Cardiac septum (tissue), 1 donor: ENCODE measurements around the gene IGFBP1. TPM values are rescaled to one million over a fixed set of nuclear protein-coding genes. Genes with fewer than 3 reads are reported as not detected.

Experiments
- DNase-seq: peaks from one replicate; pipeline ENCODE4 v3.0.0-alpha.2; 2020; ENCODE audit warnings: low spot score
- intact Hi-C: fragments of 100-400 bp; cut with DNase I; formaldehyde crosslinking; loops from one replicate; pipeline ENCODE4 v1.14.0; 2022
- total RNA-seq: library from RNA; stranded (reverse); fragmentation: NEBNext Ultra II Directional; extraction: Animal tissue kit (Norgen Biotek cat#: 25700); gene quantifications from one replicate; pipeline ENCODE4 v1.2.1, GENCODE V29; 2021
- donor health status: DM: no; HTN: no; CAD: no.

The IGFBP1 gene
- total RNA-seq, 1 donor from 2014 or later = not detected

DNA sequence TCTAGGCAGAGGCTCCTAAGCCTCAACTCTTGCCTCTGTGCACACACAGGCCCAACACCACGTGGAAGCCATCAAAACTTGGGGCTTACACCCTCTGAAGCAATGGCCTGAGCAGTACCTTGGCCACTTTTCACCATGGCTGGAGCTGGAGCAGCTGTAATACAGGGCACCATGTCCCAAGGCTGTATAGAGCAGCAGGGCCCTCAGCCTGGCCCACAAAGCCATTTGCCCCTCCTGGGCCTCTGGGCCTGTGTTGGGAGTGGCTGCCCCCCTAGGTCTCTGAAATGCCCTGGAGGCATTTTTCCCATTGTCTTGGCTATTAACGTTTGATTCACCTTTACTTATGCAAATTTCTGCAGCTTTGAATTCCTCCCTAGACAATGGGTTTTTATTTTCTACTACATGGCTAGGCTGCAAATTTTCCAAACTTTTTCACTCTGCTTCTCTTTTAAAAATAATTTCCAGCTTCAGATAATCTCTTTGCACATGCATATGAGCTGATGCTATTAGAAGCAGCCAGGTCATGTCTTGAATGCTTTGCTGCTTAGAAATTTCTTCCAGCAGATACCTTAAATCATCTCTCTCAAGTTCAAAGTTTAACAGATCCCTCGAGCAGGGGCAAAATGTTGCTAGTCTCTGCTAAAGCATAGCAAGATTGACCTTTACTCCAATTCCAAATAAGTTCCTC lies 9.7 kb upstream of the IGFBP1 start:
- DNase-seq = no peak
- intact Hi-C loops = no loop called here

DNA sequence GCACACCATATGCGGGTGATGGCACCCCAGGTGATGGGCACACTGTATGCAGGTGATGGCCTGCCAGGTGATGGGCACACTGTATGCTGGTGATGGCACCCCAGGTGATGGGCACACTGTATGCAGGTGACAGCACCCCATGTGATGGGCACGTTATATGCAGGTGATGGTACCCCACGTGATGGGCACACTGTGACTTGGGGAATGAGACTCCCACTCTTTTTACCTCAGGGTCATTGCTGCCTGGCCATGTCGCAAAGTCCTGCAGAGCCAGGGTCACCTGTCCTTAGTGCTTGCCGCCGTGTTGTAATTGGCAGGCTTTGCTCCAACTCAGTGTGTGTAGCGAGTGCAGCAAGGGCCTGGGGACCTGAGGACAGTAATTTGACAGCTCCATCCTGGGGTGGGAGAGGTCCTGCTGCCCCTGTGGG lies 7.8 kb upstream of the IGFBP1 start:
- DNase-seq = peak; percentile 31
- intact Hi-C loops = no loop called here

DNA sequence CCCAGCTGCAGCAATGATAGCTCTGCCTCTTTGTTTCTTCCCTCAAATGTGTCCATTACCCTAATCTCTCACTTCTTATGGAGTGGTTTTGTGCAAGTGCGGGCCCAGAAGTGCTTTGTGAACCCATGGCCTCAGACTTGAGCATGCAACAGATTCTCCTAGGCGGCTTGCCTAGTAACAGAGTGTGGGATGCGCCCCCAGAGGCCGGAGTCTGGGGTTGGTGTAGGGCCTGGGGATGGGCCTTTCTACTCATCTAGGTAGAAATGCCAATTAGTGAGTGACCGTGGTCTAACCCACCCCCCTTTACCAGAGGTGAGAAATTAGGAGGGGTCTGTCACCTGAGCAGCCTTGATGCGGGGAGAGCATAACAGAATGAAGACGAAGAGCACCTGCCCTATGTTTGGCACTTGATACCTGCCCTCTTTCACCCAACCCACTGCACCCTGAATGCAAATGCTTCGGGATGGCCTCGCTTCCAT lies 7.0 kb upstream of the IGFBP1 start:
- intact Hi-C loops = no loop called here
- DNase-seq = peak; percentile 67

DNA sequence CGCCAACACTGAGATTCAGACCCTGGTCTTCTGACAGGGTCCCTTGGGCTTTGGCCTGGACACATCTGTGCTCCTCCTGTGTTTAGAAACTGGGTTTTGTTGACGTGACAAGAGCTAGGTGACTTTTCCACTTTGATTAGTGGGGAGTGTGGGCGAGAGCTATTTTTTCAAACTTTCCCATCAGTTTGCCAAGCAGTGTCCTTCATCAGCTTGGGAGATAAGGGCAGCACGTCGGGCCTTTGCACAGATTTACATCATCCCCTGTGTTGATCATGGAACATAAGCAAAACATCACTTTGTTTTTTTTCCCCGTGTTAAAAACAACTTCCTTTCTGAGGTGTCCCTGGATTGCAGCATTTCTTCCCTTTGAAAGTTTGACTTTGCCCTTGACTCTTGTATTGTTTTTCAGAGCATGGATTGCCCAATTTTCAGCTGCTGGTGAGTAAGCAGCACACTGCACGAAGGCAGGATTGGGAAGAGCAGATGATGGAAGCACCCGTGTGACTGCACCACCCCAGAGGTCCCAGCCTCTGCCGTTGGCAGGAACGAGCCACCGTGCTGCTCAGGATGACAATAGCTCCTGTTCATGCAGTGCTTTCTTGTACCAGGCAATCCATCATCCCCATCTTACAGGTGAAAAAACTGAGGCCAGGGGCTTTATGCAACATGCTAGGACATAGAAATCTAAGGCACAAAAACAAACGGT lies 6.4 kb upstream of the IGFBP1 start:
- intact Hi-C loops = no loop called here
- DNase-seq = no peak

DNA sequence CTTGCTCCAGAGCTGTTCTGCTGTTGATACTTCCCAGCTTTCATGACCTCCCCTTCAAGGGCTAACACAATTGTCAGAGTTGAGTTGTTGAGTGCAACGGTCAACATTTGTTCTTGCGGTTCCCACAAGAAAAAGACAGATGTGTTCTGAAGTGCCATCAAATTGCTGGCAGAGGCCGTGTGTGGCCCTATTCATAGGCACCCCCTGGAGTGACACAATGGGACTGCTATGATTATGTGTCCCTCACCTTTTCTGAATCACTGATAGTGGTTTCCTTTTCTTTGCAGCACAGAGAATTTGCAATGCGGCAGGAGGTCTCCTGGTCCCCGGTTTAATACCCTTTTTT lies 5.8 kb upstream of the IGFBP1 start:
- intact Hi-C loops = no loop called here
- no peak for DNase-seq

DNA sequence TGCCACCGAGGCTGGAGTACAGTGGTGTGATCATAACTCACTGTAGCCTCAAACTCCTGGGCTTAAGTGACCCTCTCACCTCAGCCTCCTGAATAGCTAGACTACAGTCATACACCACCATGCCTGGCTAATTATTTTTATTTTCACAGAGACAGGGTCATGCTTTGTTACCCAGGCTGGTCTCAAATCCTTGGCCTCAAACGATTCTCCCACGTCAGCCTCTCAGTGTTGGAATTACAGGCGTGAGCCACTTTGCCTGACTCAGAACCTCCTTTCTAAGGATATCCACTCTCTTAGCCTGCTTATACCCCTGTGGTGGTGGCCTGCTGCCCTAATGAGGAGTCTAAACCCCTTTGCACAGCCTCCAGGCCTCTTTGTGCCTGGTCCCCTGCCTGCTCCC lies 4.2 kb upstream of the IGFBP1 start:
- no peak for DNase-seq
- intact Hi-C loops = no loop called here

DNA sequence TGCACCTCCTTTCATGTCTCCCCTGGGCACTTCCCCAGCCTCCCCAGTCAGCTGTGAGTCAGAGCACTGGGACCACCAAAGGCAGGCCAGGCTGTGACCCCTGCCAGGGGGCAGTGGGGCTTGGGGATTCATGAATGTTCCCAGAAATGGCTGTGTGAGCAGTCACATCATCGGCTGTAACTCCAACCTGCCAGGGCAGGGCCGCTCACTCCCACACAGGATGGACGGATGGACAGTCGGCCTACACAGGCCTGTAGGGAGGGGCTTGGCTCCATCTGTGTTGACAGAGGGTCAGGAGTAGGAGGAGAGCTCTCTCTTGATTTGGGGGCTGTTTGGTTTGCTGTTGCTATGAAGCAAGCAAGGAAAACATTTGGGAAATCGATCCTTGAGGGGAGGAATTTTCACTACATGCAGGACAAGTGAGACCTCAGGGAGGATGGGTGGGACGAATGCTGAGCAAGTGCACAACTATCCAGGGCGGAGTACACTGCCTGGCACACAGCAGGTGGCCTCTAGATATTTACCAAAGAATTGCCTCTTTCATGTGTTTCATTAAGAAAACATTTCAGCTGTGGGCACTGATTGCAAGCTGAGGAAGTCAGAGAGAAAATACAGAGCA lies 2.9 kb upstream of the IGFBP1 start:
- intact Hi-C loops = no loop called here

DNA sequence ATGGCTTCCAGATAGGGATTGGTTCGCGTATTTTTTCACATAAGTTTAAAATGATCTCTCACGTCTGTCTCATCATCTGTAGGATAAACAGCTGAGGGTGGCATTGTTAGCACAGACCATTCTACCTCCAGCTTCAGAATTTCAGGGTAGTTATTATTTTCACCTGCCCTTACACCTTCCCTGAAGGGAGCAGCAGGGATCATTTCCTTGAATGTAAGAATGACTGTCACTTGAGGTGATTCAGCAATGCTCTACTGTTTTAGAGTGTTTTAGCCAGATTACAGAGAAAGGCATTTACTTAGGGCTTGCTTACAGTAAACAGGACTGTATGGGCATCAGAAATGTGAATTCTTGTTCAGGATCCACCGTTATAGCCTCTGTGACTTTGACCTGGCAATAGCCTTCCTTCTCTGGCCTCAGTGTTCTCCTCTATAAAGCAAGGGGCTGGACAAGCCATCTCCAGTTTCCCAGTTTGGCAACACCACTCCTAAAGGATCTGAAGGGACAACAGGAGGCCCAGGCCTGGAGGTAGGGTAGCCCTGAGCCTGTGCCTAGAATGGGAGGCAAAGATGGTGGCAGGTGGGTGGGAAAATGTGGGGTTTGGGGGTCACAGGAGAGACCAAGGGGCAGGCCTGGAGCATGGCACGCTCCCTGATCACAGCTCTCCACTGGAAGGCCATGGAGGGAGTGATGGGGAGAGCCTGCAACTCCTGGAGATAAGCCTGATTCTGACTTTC lies 1.2 kb upstream of the IGFBP1 start:
- intact Hi-C loops = no loop called here

More for the DNA sequence above, 2.9 kb upstream of the IGFBP1 start:
- peak; percentile 64 for DNase-seq

DNA sequence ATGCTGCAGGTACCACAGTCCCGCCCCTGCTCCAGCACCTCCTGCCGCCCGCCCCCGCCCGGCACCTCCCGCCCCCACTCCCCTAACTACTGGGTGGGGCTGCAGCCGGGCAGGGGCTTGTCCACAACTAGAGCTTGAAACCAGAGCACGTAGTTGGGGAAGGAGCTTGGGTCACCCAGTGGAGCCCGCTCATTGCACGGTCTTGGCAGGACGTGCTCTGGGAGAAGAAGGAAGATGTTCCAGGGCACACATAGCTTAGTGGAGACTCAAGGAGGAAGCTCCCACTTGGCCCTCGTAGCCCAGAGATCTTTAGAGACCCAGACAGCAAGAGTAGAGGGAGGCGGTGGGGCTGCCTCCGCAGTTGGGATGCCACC lies 692 bp downstream of the IGFBP1 start:
- intact Hi-C loops = no loop called here
- DNase-seq = peak; percentile 24

More for the DNA sequence above, 1.2 kb upstream of the IGFBP1 start:
- no peak for DNase-seq

DNA sequence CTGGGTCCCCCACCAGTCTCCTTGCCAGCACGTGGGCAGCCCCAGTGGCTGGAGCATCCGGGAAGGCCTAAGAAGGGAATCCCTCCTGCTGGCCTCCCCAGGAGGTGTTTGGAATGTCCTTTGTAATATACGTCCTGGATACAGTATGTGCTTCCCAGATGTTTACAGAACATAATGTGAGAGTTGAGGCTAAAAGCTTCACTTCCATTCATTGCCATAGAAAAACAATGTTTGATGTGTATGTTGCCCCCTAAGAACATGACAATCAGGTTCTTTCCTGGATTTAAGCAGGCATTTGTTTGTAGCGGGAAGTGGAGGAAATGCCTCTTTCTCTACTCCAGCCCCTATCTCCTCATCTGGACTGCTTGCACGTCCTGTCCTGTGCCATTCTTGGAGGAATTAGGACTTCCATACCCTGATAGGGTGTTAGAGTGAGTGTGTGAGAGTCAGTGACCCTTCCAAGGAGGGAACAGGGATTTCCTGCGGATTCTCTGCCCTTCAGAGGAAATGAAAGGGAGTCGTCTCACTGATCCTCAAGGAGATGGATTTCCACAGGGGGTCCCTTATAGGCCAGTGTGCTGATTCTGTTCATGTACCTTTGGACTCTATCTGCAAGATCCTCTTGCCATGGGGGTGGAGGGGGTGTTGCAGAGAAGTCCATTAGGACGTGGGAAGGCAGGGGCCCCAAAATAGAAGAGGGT lies 1.2 kb downstream of the IGFBP1 start:
- intact Hi-C loops = no loop called here

DNA sequence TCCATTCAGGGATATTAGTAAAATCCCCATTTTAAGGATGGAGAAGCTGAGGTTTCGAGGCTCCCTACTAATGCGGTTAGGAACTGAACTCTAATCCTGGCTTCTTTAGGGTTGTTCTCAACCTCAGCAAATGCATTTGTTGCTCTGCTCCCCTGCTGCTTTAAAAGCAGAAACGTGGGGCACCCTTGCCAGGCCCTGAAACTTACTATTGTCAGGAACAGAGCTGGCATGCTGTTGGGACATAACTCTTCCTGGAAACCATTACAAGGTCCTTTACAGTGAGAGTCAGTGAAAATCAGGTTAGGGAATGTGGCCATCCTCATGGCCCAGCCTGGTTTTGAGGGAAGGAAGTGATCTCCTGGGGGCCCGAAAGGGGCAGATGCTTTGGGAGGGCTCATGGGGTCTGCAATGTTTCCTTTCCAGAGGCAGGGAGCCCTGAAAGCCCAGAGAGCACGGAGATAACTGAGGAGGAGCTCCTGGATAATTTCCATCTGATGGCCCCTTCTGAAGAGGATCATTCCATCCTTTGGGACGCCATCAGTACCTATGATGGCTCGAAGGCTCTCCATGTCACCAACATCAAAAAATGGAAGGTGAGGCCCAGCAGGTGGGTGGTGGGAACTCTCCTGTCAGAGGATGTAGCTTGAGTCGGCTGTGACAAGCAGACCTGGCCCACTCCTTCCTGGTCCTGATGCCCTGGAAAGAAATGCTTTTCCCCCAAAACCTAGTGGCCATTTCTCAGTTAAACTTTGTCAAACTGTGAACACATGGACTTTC lies 2.0 kb downstream of the IGFBP1 start:
- intact Hi-C loops = no loop called here

More for the DNA sequence above, 1.2 kb downstream of the IGFBP1 start:
- peak; percentile 12 for DNase-seq

DNA sequence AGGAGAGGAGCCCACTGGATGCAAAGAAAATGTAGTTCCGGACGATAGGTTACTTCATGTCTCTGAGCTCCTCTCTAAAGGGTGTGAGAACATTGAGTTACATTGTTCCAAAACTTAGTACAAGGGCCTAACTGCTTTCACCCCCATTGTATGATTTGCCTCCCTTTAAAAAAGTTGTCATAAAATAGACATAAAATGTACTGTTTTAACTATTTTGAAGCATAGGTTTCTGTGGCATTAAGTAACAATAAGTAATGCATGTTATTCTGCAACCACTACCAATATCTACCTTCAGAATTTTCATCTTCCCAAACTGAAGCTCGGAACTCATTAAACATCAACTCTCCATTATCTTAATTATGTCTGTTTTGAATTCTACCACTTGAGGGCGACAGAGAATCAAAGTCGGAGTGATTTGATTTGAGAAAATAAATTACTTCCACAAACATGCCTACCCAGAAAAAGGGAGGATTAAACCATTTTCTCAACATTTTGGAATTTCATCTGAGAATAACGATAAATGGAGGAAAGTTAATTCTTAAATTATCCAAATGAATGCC lies 2.7 kb downstream of the IGFBP1 start:
- intact Hi-C loops = no loop called here
- DNase-seq = no peak

More for the DNA sequence above, 2.0 kb downstream of the IGFBP1 start:
- peak; percentile 55 for DNase-seq

DNA sequence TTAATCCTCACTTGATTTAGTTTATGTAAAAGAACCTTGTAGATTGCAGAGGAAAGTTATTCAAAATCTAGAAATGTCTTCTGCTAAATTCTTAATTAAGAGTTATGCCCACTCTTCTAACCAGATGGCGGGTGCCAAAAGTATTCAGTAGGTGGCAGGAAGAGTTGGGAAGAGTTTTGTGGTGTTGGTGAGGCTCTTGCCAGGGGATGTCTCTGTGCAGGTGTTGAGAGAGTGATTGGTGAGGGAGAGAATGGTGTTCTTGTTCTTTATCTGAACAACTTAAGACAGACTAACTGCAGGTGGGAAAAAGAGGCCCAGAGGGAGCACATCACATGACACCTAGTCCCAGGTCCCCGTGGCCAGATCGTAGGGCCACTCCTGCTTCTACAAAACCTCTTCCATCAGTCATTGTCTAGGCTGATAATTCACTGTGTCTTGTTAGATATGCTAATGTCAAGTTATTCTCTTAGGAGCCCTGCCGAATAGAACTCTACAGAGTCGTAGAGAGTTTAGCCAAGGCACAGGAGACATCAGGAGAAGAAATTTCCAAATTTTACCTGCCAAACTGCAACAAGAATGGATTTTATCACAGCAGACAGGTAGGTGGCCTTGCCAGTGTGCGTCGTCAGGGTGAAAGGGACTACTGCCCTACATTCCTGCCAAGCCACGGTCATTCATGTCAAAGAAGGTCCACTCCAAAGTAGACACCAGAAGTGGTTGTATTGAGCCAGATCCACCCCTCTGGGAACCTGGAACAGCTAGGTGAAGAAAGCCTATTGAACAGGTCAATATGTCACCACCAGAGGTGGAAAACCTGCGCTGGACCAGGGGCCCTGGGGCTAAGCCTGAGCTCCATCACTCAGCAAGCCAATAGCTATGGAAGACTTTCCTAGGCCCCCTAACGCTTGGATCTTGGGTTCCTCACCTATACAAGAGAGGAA lies 3.4 kb downstream of the IGFBP1 start:
- intact Hi-C loops = no loop called here
- DNase-seq = peak; percentile 38

DNA sequence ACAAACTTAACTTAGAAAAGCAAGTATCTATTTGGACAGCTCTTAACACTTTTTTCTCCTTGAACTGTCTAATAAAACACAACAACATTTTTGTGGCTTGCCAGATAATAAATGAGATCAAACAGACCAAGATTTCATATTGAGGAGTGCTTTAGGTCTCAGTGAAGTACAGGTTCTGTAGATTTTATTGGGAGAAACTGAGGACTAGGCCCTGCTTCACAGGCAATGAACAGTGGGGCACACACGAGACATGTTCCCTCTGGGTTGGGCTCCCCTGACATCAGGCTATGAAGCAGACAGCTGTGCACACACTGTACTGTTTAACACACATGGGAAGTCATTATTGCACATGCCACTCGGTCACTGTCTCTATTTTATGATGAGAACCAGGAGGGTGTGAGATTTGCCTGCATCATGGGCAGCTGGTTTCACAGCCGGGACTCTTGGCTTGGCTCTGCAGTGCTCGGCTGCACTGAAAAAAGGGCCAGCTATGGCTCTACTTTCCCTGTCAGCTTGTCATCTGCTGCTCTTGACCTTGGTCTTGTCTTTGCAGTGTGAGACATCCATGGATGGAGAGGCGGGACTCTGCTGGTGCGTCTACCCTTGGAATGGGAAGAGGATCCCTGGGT lies 4.2 kb downstream of the IGFBP1 start:
- DNase-seq = peak; percentile 71
- intact Hi-C loops = no loop called here

DNA sequence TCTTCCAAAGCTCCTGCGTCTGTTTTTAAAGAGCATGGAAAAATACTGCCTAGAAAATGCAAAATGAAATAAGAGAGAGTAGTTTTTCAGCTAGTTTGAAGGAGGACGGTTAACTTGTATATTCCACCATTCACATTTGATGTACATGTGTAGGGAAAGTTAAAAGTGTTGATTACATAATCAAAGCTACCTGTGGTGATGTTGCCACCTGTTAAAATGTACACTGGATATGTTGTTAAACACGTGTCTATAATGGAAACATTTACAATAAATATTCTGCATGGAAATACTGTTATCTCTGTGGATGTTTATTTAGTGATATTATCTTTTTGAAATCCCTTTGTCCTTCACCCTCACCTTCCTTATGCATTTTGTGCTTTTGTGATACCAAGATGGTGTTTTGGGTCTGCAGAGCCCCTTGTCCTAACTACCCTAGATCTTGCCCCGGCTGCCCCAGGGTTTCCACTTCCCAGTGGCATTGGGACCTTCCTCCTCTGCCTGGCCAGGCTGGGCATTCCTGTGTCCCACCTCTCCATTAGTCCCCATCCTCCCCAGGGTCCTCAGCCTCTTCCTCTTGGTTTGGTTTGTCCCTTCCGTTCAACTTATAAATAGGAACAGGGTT lies 5.2 kb downstream of the IGFBP1 start:
- intact Hi-C loops = no loop called here

DNA sequence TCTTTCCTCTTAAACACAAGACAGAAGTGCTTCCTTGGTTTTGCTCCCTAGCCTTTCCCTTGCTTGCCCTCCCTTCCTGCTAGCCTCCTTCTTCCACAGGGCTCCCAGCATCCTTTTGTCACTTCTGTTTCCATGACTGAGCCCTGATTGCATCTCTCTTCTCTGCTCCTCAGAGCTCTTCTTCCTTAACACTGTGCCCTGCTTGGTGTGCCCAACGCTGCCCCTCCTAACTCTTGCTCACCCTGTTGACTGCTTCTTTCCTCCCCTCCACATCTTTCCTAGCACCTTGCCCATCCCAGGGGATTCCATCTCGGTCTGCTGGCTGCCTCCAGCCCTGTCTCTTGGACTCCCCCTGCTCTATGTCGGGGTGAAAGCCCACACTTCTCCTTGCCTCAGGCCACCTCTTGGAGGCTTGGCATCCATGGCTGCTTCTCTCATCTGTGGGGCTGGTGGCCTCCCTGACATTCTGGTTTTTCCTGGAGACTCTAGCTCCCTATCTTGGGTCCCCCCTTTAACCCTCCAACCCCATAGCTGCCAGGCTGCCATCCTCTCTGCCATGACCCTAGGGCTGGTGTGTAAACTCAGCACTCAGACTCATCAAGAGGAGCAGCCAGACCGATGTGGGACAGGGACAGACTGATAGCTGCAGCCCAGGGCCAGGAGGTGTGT lies 5.8 kb downstream of the IGFBP1 start:
- peak; percentile 26 for DNase-seq
- intact Hi-C loops = no loop called here

More for the DNA sequence above, 5.2 kb downstream of the IGFBP1 start:
- DNase-seq = peak; percentile 24
